OCI-LY1 (cell line): ENCODE data around the gene ATG9B.

Source experiments
- H2AFZ ChIP-seq: fragments of 200-600 bp; sonication (generic), shearing (Covaris generic); 2 replicates; pipeline ENCODE4 v1.6.0; 2014; ENCODE audit warnings: antibody characterized with exemption, mild to moderate bottlenecking, low read length
- H3F3A ChIP-seq: fragments of 200-600 bp; sonication (generic), shearing (Covaris generic); 2 replicates; pipeline ENCODE4 v1.6.0; 2014; ENCODE audit warnings: mild to moderate bottlenecking, antibody characterized with exemption, low read length, moderate library complexity; ENCODE audit not compliant: insufficient read depth
- H3K27ac ChIP-seq: fragments of 200-600 bp; sonication (generic); 2 replicates; pipeline ENCODE4 v1.5.1; 2014; ENCODE audit warnings: low read length, mixed run types, mild to moderate bottlenecking, low read depth; ENCODE audit not compliant: poor library complexity, severe bottlenecking
- H3K27me3 ChIP-seq: fragments of 200-600 bp; sonication (generic); 2 replicates; pipeline ENCODE4 v1.6.0; 2014; ENCODE audit warnings: antibody characterized with exemption, mild to moderate bottlenecking, low read length, moderate library complexity; ENCODE audit not compliant: insufficient read depth
- H3K36me3 ChIP-seq: fragments of 200-600 bp; sonication (generic); 2 replicates; pipeline ENCODE4 v1.6.1; 2014; ENCODE audit warnings: mild to moderate bottlenecking, antibody characterized with exemption, low read length, moderate library complexity, mixed read lengths; ENCODE audit not compliant: insufficient read depth
- H3K4me1 ChIP-seq: fragments of 200-600 bp; sonication (generic); 2 replicates; pipeline ENCODE4 v1.5.1; 2014; ENCODE audit warnings: mild to moderate bottlenecking, low read length, moderate library complexity; ENCODE audit not compliant: insufficient read depth, severe bottlenecking
- H3K4me2 ChIP-seq: fragments of 200-600 bp; sonication (generic), shearing (Covaris generic); 2 replicates; pipeline ENCODE4 v1.6.1; 2014; ENCODE audit warnings: low read length
- H3K4me3 ChIP-seq: fragments of 200-600 bp; sonication (generic); 2 replicates; pipeline ENCODE4 v1.5.1; 2014; ENCODE audit warnings: low read length, low read depth, mild to moderate bottlenecking, mixed read lengths; ENCODE audit not compliant: poor library complexity, severe bottlenecking
- H3K79me2 ChIP-seq: fragments of 200-600 bp; shearing (Covaris generic); 2 replicates; pipeline ENCODE4 v1.6.1; 2016; ENCODE audit warnings: mixed run types, low read length, mixed read lengths; ENCODE audit not compliant: insufficient read depth
- H3K9ac ChIP-seq: fragments of 200-600 bp; sonication (generic), shearing (Covaris generic); 2 replicates; pipeline ENCODE4 v1.6.1; 2014; ENCODE audit warnings: mild to moderate bottlenecking, low read length, mixed read lengths
- H3K9me2 ChIP-seq: fragments of 200-600 bp; sonication (generic), shearing (Covaris generic); 2 replicates; pipeline ENCODE4 v1.6.1; 2014; ENCODE audit warnings: low read depth, mild to moderate bottlenecking, low read length, mixed read lengths
- H3K9me3 ChIP-seq: fragments of 200-600 bp; shearing (Covaris generic); 2 replicates; pipeline ENCODE4 v1.6.1; 2014; ENCODE audit warnings: low read length, mixed read lengths
- H4K20me1 ChIP-seq: fragments of 200-600 bp; sonication (generic), shearing (Covaris generic); 2 replicates; pipeline ENCODE4 v1.6.0; 2016; ENCODE audit warnings: mild to moderate bottlenecking, low read length; ENCODE audit not compliant: insufficient read depth
- CTCF ChIP-seq: fragments of 200-600 bp; sonication (generic), shearing (Covaris generic); IDR thresholded peaks from 2 replicates; pipeline ENCODE4 v1.5.1; 2017; ENCODE audit warnings: mild to moderate bottlenecking, antibody characterized with exemption, low read length, moderate library complexity, mixed read lengths
- EZH2 ChIP-seq: fragments of 200-600 bp; sonication (generic), shearing (Covaris generic); IDR thresholded peaks from 2 replicates; pipeline ENCODE4 v1.8.0; 2017; ENCODE audit warnings: borderline replicate concordance, mixed run types, mild to moderate bottlenecking, antibody characterized with exemption, low read length, moderate library complexity, mixed read lengths

Gene ATG9B

GRCh38 chr7:150999497-151000230 lies 24.6 kb downstream of the ATG9B start:
- Histone ChIP-seq H4K20me1 (no peaks in the 10 kb centered on the region), H2AFZ (no peak overlapping the region), H3K79me2 (no peaks in the 10 kb centered on the region), H3K36me3 (no peaks in the 10 kb centered on the region), H3K4me1 (peaks cover 3% of the 10 kb centered on the region), H3K9ac (no peak overlapping the region), H3K4me2 (no peak overlapping the region), H3K9me2 (no peaks in the 10 kb centered on the region), H3K9me3 (no peaks in the 10 kb centered on the region), H3F3A (no peaks in the 10 kb centered on the region), H3K4me3 (no peak overlapping the region), H3K27ac (no peak overlapping the region), H3K27me3 (no peaks in the 10 kb centered on the region; the same call in 1 of the 2 replicates)
- no peak for TF ChIP-seq EZH2
- no peak for TF ChIP-seq CTCF

GRCh38 chr7:150999001-150999400 lies 25.3 kb downstream of the ATG9B start:
- no peaks in the 10 kb centered on the region for H3K9me2 ChIP-seq
- no peaks in the 10 kb centered on the region; the same call in 1 of the 2 replicates for H3K27me3 ChIP-seq
- no peak for TF ChIP-seq CTCF
- TF ChIP-seq EZH2: no peak

GRCh38 chr7:150998341-150998740 lies 26.0 kb downstream of the ATG9B start:
- no peak for TF ChIP-seq CTCF
- no peak for TF ChIP-seq EZH2
- no peaks in the 10 kb centered on the region for H3K9me3 ChIP-seq
- H3K4me2 ChIP-seq: no peak overlapping the region
- no peaks in the 10 kb centered on the region for H3K9me2 ChIP-seq
- H2AFZ ChIP-seq: no peak overlapping the region
- no peaks in the 10 kb centered on the region for H4K20me1 ChIP-seq
- H3F3A ChIP-seq: no peaks in the 10 kb centered on the region
- no peak overlapping the region for H3K4me3 ChIP-seq
- peaks cover 5% of the 10 kb centered on the region for H3K4me1 ChIP-seq
- H3K27ac ChIP-seq: no peak overlapping the region
- H3K36me3 ChIP-seq: no peaks in the 10 kb centered on the region
- no peak overlapping the region for H3K9ac ChIP-seq
- no peaks in the 10 kb centered on the region for H3K79me2 ChIP-seq
- H3K27me3 ChIP-seq: no peaks in the 10 kb centered on the region; the same call in 1 of the 2 replicates

More at GRCh38 chr7:150999001-150999400, 25.3 kb downstream of the ATG9B start:
- Histone ChIP-seq H3K79me2 (no peaks in the 10 kb centered on the region), H3K9ac (no peak overlapping the region), H4K20me1 (no peaks in the 10 kb centered on the region), H3K4me1 (peaks cover 5% of the 10 kb centered on the region), H3K27ac (no peak overlapping the region), H3K4me2 (no peak overlapping the region), H3K4me3 (no peak overlapping the region), H3K36me3 (no peaks in the 10 kb centered on the region), H3K9me3 (no peaks in the 10 kb centered on the region), H3F3A (no peaks in the 10 kb centered on the region), H2AFZ (no peak overlapping the region)
